GM13976 (cell line): ENCODE data around the gene STK17A.

Experiments
- DNase-seq: peaks from one replicate; pipeline ENCODE4 v3.0.0; 2012; ENCODE audit warnings: low spot score
- CTCF ChIP-seq: IDR thresholded peaks from 2 replicates; pipeline ENCODE4 v1.5.1; 2012; ENCODE audit warnings: borderline replicate concordance, mild to moderate bottlenecking; ENCODE audit not compliant: insufficient read depth; ENCODE audit errors: extremely low read depth, missing control alignments, control extremely low read depth
- in situ Hi-C: fragments of 300-500 bp; cut with MboI; formaldehyde crosslinking; loops from one replicate; pipeline ENCODE4 v1.12.0; 2022; ENCODE audit warnings: low sequenced_read_pairs, mixed read lengths, inconsistent platforms; ENCODE audit not compliant: unreplicated experiment

Gene STK17A

GRCh38 chr7:43629857-43630256, 46.9 kb downstream of the STK17A start:
- no peak for DNase-seq
- no peak for TF ChIP-seq CTCF
- in situ Hi-C loops = no loop called here

GRCh38 chr7:43630482-43630881, 47.6 kb downstream of the STK17A start:
- in situ Hi-C loops = no loop called here
- TF ChIP-seq CTCF = no peak
- DNase-seq = no peak

GRCh38 chr7:43631559-43631958, 48.7 kb downstream of the STK17A start:
- no peak for DNase-seq
- in situ Hi-C loops = no loop called here
- no peak for TF ChIP-seq CTCF

- DNase-seq = no peak
- in situ Hi-C loops = no loop called here
Observed at GRCh38 chr7:43632746-43633145, 49.8 kb downstream of the STK17A start.

GRCh38 chr7:43634384-43634783, 51.5 kb downstream of the STK17A start:
- DNase-seq = no peak
- in situ Hi-C loops = no loop called here
- TF ChIP-seq CTCF = no peak

More at GRCh38 chr7:43632746-43633145, 49.8 kb downstream of the STK17A start:
- TF ChIP-seq CTCF = no peak

GRCh38 chr7:43636093-43636492, 53.2 kb downstream of the STK17A start:
- no peak for DNase-seq
- in situ Hi-C loops = no loop called here
- no peak for TF ChIP-seq CTCF
